Stimulated activated CD8-positive, alpha-beta memory T cell treated with anti-CD3 and anti-CD28 coated beads, Interleukin-7, amount 100 ng/mL, for 48 hours (primary cell): Measurements from ENCODE around the gene LAGE3.

Source experiments
- DNase-seq, 2 donors: peaks; one replicate each; pipeline ENCODE4 v3.0.0-alpha.2; 2020; ENCODE audit warnings: low read depth in 1 of 2; ENCODE audit errors: extremely low read depth in 1 of 2

Gene LAGE3

DNA sequence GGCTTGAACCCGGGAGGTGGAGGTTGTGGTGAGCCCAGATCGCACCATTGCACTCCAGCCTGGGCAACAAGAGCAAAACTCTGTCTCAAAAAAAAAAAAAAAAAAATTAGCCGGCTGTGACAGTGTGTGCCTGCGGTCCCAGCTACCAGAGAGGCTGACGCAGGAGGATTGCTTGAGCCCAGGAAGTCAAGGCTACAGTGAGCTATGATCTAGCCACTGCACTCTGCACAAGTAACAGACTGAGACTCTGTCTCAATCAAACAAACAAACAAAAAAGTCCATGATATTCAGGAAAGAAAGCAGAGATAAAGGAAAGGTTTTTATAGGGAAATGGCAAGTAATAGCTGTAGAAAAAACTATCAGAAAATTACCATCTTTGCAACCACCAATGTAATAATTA lies 2.1 kb upstream of the LAGE3 start:
- DNase-seq: no peak

DNA sequence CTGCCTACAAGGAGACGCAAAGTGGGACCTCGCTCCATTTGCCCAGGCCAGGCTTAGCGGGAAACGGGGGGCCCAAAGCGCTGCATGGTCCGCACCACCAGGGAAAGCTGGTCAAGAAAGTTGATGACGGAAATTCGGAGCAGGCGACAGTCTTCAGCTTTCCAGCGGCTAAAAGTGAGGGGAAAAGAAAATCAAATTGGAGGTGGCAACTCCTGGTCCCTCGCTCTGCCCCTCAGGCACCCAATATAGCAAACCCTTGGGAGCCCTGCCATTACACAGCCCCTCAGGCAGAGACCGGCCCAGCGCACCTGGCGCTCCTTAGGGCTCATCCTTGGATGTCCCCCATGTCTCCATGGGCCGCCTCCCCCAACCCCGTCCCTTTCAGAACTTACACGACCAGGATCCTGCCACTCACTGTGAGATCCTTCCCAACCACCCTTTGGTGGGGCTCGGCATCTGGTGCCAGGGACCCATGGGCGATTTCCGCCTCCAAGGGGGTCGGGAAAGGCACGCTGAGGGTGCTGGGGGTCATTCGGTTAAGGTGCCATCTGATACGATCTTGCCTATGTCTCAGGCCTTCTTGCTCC lies 1.1 kb downstream of the LAGE3 start:
- DNase-seq: no peak

DNA sequence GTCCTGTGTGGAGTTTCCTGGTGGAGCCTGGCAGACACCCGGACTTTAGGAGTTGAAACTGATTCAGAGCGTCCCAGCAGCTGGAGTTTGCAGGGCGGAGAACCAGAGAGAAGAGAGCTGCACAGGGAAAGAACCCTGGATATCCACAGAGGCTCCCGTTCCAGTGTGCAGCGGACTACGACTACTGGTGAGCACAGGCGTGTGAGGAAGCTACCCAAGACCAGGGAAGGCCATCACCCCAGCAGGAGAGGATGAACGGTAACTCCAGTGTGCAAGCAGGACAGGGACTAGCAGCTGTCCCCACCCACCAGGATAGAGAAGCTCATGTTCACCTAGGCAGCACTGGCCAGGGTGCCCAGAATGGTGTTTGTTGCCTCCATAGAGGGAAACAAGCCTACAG lies 2.3 kb downstream of the LAGE3 start:
- DNase-seq: no peak

DNA sequence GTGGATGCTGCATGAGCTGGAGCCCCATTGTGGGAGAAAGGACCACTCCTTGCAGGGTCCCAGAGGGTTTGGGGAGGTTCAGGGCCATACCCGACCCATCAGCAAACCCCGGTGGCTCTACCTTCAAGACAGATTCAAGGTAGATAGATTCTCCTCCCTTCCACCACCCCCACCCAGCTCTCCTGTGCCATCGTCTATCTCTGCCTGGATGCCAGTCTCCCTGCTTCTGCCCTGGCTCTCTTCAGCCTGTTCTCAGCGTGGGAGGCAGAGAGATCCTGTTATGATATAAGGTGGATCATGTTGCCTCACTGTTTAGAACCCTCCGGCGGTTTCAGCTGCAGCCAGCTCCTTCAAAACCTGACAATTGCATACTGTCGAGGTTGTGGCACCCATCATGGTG lies 5.4 kb downstream of the LAGE3 start:
- DNase-seq: no peak

DNA sequence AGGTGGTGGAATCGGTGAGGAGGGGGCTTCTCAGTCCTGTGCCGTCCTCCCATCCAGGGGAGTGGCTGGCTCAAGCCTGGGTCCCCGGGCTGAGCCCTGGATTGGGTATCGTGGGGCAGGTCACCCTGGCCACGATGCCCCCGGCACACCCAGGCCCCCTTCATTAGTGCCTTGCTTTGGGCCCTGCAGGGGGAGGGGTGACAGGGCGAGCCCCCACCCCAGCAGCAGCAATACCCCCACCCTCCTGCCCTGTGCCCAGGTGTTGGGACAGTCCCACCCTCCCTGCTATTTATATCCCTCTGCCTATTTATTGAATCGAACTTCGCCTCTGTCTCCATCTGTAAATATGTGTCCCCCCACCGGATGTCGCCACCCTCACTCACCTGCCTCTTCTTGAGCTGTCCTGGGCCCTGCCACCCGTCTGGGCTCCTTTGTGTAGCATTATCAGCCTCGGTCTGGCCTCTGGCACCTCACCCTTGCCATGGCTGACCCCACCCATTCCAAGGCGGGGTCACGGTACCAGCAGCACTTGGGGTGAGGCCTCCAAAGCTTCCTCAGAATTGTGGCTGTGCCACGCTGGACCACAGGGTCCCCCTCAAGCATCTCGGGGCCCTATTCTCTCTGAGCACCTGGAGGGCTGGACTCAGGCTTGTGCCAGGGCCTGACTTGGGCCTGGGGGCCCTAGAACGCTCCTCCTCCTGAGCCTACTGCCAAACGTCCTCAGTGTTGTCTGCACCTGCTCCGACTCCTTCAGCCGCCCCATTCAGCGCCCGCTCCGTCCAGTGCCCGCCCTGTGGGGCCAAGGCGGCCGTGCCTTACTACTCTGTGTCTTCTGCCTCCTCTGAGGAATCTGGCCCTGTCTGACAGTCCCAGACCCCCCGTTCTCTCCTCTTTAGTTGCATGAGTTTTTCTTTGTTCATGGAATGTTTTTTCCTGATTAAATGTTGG lies 6.1 kb downstream of the LAGE3 start:
- DNase-seq: no peak

DNA sequence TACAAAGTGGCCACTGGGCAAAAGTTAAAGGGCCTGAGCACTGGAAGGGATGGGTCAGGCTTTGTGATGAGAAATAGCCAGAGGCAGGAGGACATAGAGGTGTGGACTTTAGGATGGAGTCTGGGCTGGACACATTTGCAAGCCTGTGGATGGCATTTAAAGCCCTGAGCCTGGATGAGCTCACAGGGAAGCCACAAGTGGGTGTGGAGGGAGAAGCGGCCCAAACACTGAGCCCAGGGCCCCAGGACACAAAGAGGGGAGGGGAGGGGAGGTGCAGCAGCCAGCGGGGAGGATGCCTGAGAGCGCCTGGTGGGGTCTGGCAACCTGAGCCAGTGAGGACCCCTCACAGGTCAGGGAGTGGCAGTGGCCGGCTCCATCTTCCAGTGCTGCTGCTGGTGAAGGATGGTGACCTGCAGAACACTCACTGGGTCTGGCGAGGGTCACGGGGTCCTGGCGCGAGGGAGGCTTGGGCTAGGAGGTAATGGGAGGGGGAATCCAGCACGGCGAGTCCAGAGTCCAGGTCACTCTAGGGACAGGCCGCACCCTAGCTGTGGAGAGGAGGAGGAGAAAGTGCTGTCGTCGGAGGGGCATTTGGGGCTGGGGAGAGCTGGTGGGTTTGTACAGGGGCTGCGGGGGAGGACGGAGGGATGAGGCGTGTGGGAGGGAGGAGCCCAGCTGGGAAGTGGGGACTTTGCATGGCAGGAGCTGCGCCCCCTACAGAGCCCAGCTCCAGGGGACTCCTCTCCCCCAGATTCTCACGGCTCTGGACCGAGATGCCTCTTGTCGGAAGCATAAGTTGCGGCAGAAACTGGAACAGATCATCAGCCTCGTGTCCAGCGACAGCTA lies 7.0 kb downstream of the LAGE3 start:
- DNase-seq: no peak

DNA sequence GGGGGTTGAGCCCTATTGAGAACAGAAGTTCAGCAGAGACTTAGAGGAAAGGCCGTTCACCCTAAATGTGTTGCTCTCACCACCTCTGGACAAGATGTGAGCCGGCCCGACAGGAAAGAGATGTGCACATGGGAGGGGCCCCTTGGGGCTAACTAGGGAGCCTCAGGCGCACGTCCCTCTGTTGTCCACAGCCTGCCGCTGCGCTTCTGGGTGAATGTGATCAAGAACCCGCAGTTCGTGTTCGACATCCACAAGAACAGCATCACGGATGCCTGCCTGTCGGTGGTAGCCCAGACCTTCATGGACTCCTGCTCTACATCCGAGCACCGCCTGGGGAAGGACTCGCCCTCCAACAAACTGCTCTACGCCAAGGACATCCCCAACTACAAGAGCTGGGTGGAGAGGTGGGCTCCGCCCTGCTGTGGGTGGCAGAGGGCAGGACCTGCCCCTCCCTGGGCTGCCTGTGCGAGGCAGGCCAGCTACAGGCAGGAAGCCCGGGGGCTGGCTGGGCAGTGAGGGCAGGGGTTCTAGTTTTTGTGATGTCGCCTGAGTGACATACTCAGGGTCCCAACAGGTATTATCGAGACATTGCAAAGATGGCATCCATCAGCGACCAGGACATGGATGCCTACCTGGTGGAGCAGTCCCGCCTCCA lies 8.0 kb downstream of the LAGE3 start:
- no peak for DNase-seq

DNA sequence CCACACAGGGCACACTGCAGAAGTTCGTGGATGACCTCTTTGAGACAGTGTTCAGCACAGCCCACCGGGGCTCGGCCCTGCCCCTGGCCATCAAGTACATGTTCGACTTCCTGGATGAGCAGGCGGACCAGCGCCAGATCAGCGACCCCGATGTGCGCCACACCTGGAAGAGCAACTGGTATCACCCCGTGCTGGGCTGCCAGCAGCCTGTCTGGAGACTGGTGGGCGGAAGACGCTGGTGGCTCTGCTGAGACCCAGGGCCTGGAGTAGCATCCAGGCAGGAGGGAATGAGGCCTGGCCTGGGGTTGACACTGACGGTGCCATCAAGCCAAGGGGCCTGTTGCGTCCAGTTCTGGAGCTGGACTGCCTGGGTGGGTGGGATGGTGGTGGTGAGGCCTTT lies 8.6 kb downstream of the LAGE3 start:
- DNase-seq: no peak

DNA sequence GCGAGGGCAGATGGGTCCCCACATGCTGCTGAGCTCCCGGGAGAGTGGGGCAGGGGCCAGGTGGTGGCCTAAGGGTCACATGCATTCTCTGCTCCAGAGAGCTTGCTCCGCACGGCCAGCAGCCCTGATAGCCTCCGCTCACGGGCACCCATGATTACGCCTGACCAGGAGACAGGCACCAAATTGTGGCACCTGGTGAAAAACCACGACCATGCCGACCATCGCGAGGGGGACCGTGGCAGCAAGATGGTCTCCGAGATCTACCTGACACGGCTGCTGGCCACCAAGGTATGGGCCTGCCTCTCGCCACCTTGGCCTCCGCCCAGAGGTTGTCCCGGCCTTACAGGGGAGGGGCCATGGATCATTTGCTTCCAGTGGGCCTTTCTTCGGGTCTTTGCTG lies 9.2 kb downstream of the LAGE3 start:
- no peak for DNase-seq

DNA sequence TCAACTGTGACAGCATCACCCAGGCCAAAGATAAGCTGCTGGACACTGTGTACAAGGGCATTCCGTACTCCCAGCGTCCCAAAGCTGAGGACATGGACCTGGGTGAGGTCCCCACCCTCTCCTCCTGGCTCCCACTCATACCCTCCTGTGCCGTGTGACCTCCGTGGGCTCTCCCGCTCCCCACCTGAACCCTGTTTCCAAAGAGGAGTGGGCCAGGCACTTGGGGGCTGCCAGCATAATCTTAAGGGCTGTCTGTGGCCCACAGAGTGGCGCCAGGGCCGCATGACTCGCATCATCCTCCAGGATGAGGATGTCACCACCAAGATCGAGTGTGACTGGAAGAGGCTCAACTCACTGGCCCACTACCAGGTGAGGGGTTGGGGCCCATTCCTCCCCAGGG lies 10.0 kb downstream of the LAGE3 start:
- DNase-seq: no peak

DNA sequence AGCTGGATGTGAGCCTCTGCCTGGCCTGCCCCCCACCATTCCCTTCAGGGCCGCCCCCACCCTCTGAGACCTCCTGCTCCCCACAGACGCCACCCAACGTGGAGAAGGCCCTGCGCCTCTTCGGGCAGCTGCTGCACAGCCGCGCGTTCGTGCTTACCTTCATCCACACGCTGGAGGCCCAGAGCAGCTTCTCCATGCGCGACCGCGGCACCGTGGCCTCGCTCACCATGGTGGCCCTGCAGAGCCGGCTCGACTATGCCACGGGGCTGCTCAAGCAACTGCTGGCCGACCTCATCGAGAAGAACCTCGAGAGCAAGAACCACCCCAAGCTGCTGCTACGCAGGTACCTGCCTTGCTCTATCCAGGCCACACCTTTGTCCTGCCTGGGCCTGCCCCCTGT lies 10.9 kb downstream of the LAGE3 start:
- DNase-seq: no peak

DNA sequence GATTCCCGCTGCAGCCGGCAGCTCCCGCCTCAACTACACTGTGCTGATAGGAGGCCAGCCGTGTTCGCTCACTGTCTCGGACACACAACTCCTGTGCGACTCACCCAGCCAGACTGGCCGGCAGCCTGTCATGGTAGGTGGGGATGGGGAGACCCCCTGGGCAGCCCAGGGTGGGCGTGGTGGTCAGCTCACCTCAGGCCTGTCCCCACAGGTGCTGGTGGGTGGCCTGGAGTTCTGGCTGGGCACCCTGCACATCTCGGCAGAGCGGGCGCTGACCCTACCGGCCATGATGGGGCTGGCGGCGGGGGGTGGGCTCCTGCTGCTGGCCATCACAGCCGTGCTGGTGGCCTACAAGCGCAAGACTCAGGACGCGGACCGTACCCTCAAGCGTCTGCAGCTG lies 11.5 kb downstream of the LAGE3 start:
- no peak for DNase-seq

DNA sequence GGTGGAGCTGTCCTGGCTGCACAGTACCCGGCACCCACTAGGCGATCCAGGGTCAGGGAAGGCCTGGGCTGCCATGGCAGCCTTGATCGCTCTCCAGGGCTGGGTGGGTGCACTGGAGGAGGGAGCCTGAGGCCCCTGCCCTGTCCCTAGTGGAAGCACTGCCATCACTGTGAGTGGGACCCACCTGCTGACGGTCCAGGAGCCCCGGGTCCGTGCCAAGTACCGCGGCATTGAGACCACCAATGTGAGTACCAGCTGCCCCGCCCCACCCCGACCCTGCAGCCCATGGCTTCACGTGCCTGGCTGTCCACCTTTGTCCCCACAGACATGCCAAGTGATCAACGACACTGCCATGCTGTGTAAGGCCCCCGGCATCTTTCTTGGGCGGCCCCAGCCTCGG lies 12.2 kb downstream of the LAGE3 start:
- DNase-seq: no peak

DNA sequence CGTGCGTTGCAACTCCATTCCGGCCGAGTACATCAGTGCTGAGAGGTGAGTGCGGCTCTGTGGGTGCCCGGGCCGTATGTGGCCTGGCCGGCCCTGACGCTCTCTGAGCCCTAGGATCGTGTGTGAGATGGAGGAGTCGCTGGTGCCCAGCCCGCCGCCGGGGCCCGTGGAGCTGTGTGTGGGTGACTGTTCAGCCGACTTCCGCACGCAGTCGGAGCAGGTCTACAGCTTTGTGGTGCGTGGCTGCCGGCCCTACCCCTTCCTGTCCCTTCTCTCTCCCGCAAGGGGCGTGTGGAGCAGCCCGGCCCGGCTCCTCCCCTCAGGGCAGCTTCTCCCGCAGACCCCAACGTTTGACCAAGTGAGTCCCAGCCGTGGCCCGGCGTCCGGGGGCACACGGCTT lies 13.0 kb downstream of the LAGE3 start:
- DNase-seq: no peak

DNA sequence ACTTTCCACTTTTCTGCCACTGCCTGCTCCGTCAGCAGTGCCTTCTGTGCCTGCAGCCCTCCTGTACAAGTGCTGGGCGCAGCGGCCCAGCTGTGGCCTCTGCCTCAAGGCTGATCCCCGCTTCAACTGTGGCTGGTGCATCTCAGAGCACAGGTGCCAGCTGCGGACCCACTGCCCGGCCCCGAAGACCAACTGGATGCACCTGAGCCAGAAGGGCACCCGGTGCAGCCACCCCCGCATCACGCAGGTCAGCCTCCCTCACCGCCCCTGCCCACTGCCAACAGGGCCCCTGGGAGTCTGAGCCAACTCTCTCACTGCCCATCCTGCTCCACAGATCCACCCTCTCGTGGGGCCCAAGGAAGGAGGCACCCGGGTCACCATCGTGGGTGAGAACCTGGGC lies 13.5 kb downstream of the LAGE3 start:
- DNase-seq: no peak

DNA sequence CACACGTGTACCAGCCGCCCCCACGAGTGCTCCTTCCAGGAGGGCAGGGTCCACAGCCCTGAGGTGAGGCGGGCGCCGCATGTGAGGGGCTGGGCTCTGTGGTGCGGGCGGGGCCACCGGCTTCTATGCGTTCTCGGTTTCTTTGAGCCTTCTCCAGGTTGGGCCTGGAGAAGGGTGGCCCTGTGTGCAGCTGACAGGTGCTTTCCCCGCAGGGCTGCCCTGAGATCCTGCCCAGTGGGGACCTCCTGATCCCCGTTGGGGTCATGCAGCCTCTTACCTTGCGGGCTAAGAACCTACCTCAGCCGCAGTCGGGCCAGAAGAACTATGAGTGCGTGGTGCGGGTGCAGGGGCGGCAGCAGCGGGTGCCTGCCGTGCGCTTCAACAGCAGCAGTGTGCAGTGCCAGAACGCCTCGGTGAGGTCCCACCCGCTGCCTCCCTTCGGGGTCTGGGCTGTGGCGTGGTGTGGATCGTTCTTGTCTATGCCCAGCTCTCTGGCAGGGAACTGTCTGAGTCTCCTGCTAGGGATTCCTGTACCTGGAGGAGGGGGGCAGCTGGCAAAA lies 14.2 kb downstream of the LAGE3 start:
- no peak for DNase-seq

DNA sequence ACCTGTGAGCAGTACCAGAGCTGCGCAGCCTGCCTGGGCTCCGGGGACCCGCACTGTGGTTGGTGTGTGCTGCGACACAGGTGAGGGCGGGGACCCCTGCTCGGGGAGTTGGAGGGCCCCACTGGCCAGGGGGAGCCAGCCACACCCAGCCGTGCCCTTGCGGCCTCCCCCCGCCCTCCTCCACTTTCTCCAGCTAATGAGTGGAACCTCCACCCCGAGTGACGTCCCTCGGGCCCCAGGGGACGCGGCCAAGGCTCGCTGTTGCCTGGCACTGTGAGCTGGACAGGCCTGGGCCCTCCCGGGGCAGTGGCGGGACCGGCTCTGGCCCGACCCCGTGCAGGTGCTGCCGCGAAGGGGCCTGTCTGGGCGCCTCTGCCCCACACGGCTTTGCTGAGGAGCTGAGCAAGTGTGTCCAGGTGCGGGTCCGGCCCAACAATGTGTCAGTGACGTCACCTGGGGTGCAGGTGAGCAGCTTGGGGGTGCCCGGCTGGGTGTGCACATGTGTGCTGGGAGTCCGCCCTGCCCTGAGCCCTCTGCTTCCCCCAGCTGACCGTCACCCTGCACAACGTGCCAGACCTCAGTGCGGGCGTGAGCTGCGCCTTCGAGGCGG lies 15.4 kb downstream of the LAGE3 start:
- DNase-seq: no peak

DNA sequence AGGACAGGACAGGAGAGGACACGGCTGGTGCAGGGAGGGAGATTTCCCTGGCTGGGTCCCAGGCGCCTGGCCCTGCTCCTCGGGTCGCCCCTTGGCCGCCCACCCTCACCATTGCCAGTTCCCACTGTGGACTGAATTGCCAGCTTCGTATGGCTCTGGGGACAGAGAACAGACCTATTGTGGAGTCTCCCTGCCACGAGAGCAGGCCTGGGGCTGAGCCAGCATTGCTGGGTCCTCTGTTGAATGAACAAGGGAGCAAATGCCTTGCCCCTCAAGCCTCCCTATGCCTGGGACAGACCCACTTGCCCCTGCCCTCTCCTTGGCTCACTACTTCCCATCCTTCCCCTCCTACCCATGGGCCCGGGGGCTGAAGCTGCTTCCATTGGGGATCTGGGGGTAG lies 16.7 kb downstream of the LAGE3 start:
- DNase-seq: no peak

DNA sequence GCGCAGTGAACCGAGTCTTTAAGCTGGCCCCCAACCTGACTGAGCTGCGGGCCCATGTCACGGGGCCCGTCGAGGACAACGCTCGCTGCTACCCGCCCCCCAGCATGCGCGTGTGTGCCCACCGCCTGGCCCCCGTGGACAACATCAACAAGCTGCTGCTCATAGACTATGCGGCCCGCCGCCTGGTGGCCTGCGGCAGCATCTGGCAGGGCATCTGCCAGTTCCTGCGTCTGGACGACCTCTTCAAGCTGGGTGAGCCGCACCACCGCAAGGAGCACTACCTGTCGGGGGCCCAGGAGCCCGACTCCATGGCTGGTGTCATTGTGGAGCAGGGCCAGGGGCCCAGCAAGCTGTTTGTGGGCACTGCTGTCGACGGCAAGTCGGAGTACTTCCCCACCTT lies 18.8 kb downstream of the LAGE3 start:
- no peak for DNase-seq

DNA sequence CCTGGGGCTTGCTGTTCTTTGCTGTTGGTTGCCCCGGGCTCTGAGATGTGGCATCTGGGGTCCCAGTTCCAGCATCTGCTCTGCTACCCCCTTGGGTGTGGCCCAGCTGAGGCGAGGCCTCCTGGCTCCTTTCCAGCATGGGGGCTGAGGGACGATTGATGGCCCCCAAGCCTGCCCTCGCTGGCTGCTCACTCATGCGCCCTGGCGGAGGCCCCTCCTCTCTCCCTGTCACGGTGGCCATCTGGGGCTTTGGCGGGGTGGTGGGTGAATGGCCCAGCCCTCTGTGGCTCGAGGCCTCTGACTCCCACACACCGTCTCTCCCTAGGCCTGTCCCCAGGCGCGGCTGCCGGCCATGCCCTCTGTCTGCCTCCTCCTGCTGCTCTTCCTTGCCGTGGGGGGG lies 19.2 kb downstream of the LAGE3 start:
- DNase-seq: no peak
